ENCODE measurements around the gene LUZP2.
"Not testable (repeated sequence)": the region's sequence is repeated elsewhere in the genome, so short reads cannot be mapped to it uniquely, and the experiment has no call there.

The LUZP2 gene

GRCh38 chr11:24999929-25000328 lies 503.1 kb downstream of the LUZP2 start:
- H3K27ac ChIP-seq (ENCODE audit: low read depth, low read length); H3K4me1 ChIP-seq (ENCODE audit: control insufficient read depth in 1 of 2, insufficient read depth in 2 of 2, low read length in 2 of 2); H3K27me3 ChIP-seq (ENCODE audit: control insufficient read depth in 1 of 2, insufficient read depth in 2 of 2, low read length in 2 of 2); H3K9ac ChIP-seq (ENCODE audit: low read depth in 1 of 2, low read length in 2 of 2); H3K9me3 ChIP-seq (ENCODE audit: control insufficient read depth in 1 of 2, low read length in 2 of 2); H3K4me3 ChIP-seq (ENCODE audit: low read depth in 1 of 2, low read length in 2 of 2); H3K36me3 ChIP-seq (ENCODE audit: control insufficient read depth in 1 of 2, insufficient read depth in 2 of 2, low read length in 2 of 2): not testable (repeated sequence)

DNA sequence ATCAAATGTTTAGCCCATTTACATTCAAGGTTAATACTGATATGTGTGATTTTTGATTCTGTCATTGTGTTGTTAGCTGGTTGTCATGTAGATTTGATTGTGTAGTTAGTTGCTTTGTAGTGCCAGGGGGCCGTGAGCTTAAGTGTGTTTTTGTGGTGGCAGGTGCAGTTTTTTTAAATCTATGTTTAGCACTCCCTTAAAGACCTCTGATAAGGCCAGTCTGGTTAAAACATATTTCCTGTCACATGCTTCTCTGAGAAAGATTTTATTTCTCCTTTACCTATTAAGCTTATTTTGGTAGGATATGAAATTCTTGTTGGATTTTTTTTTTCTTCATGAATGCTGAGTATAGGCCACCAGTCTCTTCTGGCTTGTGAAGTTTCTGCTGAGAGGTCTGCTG lies 540.6 kb downstream of the LUZP2 start:
- no peak overlapping the region for H3K9ac ChIP-seq (ENCODE audit: low read depth in 1 of 2, low read length in 2 of 2)
- H3K36me3 ChIP-seq (ENCODE audit: control insufficient read depth in 1 of 2, insufficient read depth in 2 of 2, low read length in 2 of 2), result no peaks in the 10 kb centered on the region
- H3K9me3 ChIP-seq (ENCODE audit: control insufficient read depth in 1 of 2, low read length in 2 of 2), result no peaks in the 10 kb centered on the region
- no peaks in the 10 kb centered on the region for H3K27me3 ChIP-seq (ENCODE audit: control insufficient read depth in 1 of 2, insufficient read depth in 2 of 2, low read length in 2 of 2)
- H3K4me1 ChIP-seq (ENCODE audit: control insufficient read depth in 1 of 2, insufficient read depth in 2 of 2, low read length in 2 of 2), result no peaks in the 10 kb centered on the region
- H3K4me3 ChIP-seq (ENCODE audit: low read depth in 1 of 2, low read length in 2 of 2), result no peak overlapping the region
- H3K27ac ChIP-seq (ENCODE audit: low read depth, low read length), result no peak overlapping the region

DNA sequence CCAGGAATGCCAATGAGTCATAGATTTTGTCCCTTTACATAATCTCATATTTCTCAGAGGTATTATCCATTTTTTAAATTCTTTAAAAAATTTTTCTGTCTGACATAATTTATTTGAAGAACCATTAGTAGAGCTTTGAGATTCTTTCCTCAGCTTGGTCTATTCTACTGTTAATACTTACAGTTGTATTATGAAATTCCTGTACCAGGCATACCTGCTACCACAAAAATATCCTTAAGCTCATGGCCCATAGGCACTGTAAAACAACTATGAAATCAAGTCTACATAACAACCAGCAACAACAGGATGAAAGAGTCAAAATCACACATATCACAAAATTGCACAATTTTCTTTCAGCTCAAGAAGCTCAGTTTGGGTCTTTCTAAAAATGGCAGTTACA lies 541.3 kb downstream of the LUZP2 start:
- no peak overlapping the region for H3K4me3 ChIP-seq (ENCODE audit: low read depth in 1 of 2, low read length in 2 of 2)
- no peaks in the 10 kb centered on the region for H3K36me3 ChIP-seq (ENCODE audit: control insufficient read depth in 1 of 2, insufficient read depth in 2 of 2, low read length in 2 of 2)
- H3K4me1 ChIP-seq (ENCODE audit: control insufficient read depth in 1 of 2, insufficient read depth in 2 of 2, low read length in 2 of 2), result no peaks in the 10 kb centered on the region
- no peaks in the 10 kb centered on the region for H3K27me3 ChIP-seq (ENCODE audit: control insufficient read depth in 1 of 2, insufficient read depth in 2 of 2, low read length in 2 of 2)
- H3K9ac ChIP-seq (ENCODE audit: low read depth in 1 of 2, low read length in 2 of 2), result no peak overlapping the region
- no peak overlapping the region for H3K27ac ChIP-seq (ENCODE audit: low read depth, low read length)
- no peaks in the 10 kb centered on the region for H3K9me3 ChIP-seq (ENCODE audit: control insufficient read depth in 1 of 2, low read length in 2 of 2)

DNA sequence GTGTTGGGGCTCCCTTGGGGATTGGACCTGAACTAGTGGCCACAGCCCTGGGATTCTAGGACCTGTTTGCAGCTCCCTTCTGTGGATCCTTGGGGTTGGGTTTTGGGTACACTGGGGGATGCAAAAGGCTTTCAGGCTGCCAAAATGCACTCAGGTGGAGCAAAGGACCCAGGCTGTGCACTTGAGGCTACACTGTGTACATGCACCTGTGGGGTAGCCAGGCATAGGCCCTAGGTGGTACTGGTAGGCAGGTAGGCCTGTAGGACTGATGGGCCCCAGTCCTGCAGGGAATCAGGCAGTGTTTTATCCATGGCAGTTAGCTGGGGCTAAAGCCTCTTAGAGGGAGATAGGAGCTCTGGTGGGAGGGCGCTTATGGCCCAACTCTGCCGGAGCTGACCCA lies 542.3 kb downstream of the LUZP2 start:
- H3K27me3 ChIP-seq (ENCODE audit: control insufficient read depth in 1 of 2, insufficient read depth in 2 of 2, low read length in 2 of 2), result no peaks in the 10 kb centered on the region
- no peak overlapping the region for H3K27ac ChIP-seq (ENCODE audit: low read depth, low read length)
- no peaks in the 10 kb centered on the region for H3K4me1 ChIP-seq (ENCODE audit: control insufficient read depth in 1 of 2, insufficient read depth in 2 of 2, low read length in 2 of 2)
- no peaks in the 10 kb centered on the region for H3K9me3 ChIP-seq (ENCODE audit: control insufficient read depth in 1 of 2, low read length in 2 of 2)
- H3K9ac ChIP-seq (ENCODE audit: low read depth in 1 of 2, low read length in 2 of 2), result no peak overlapping the region
- no peak overlapping the region for H3K4me3 ChIP-seq (ENCODE audit: low read depth in 1 of 2, low read length in 2 of 2)
- no peaks in the 10 kb centered on the region for H3K36me3 ChIP-seq (ENCODE audit: control insufficient read depth in 1 of 2, insufficient read depth in 2 of 2, low read length in 2 of 2)

- Histone ChIP-seq H3K4me1 (ENCODE audit: control insufficient read depth in 1 of 2, insufficient read depth in 2 of 2, low read length in 2 of 2) (no peaks in the 10 kb centered on the region), H3K36me3 (ENCODE audit: control insufficient read depth in 1 of 2, insufficient read depth in 2 of 2, low read length in 2 of 2) (no peaks in the 10 kb centered on the region), H3K27me3 (ENCODE audit: control insufficient read depth in 1 of 2, insufficient read depth in 2 of 2, low read length in 2 of 2) (no peaks in the 10 kb centered on the region), H3K9me3 (ENCODE audit: control insufficient read depth in 1 of 2, low read length in 2 of 2) (no peaks in the 10 kb centered on the region), H3K9ac (ENCODE audit: low read depth in 1 of 2, low read length in 2 of 2) (no peak overlapping the region), H3K27ac (ENCODE audit: low read depth, low read length) (no peak overlapping the region), H3K4me3 (ENCODE audit: low read depth in 1 of 2, low read length in 2 of 2) (no peak overlapping the region)
Measured at GRCh38 chr11:25048632-25049031, 551.8 kb downstream of the LUZP2 start.

GRCh38 chr11:25052844-25053243 lies 556.0 kb downstream of the LUZP2 start:
- Histone ChIP-seq H3K27ac (ENCODE audit: low read depth, low read length) (no peak overlapping the region), H3K36me3 (ENCODE audit: control insufficient read depth in 1 of 2, insufficient read depth in 2 of 2, low read length in 2 of 2) (no peaks in the 10 kb centered on the region), H3K9me3 (ENCODE audit: control insufficient read depth in 1 of 2, low read length in 2 of 2) (no peaks in the 10 kb centered on the region), H3K4me3 (ENCODE audit: low read depth in 1 of 2, low read length in 2 of 2) (no peak overlapping the region), H3K27me3 (ENCODE audit: control insufficient read depth in 1 of 2, insufficient read depth in 2 of 2, low read length in 2 of 2) (no peaks in the 10 kb centered on the region), H3K9ac (ENCODE audit: low read depth in 1 of 2, low read length in 2 of 2) (no peak overlapping the region), H3K4me1 (ENCODE audit: control insufficient read depth in 1 of 2, insufficient read depth in 2 of 2, low read length in 2 of 2) (no peaks in the 10 kb centered on the region)

DNA sequence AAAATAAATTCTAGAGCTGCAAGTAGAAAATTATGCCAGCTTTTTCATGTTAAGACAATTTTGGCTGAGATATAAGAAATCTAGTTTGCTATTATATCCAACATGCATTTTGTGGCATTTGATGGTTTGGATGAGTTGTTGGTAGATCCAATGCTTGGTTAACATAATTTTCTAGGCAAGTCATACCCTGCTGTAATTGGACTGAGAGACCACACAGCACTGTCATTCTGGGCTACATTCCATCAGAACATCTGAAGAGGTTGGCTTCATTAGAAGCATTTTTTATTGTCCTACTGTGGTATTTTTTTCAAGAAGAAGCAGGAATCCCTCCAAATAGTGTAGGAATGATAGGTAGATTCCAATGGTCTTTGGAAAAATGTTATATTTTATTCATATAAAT lies 561.0 kb downstream of the LUZP2 start:
- Histone ChIP-seq H3K27ac (ENCODE audit: low read depth, low read length) (no peak overlapping the region), H3K36me3 (ENCODE audit: control insufficient read depth in 1 of 2, insufficient read depth in 2 of 2, low read length in 2 of 2) (no peaks in the 10 kb centered on the region), H3K9ac (ENCODE audit: low read depth in 1 of 2, low read length in 2 of 2) (no peak overlapping the region), H3K27me3 (ENCODE audit: control insufficient read depth in 1 of 2, insufficient read depth in 2 of 2, low read length in 2 of 2) (no peaks in the 10 kb centered on the region), H3K4me3 (ENCODE audit: low read depth in 1 of 2, low read length in 2 of 2) (no peak overlapping the region), H3K9me3 (ENCODE audit: control insufficient read depth in 1 of 2, low read length in 2 of 2) (no peaks in the 10 kb centered on the region), H3K4me1 (ENCODE audit: control insufficient read depth in 1 of 2, insufficient read depth in 2 of 2, low read length in 2 of 2) (no peaks in the 10 kb centered on the region)

GRCh38 chr11:25065746-25066145 lies 568.9 kb downstream of the LUZP2 start:
- Histone ChIP-seq H3K36me3 (ENCODE audit: control insufficient read depth in 1 of 2, insufficient read depth in 2 of 2, low read length in 2 of 2) (no peaks in the 10 kb centered on the region), H3K4me1 (ENCODE audit: control insufficient read depth in 1 of 2, insufficient read depth in 2 of 2, low read length in 2 of 2) (no peaks in the 10 kb centered on the region), H3K4me3 (ENCODE audit: low read depth in 1 of 2, low read length in 2 of 2) (no peak overlapping the region), H3K9ac (ENCODE audit: low read depth in 1 of 2, low read length in 2 of 2) (no peak overlapping the region), H3K27me3 (ENCODE audit: control insufficient read depth in 1 of 2, insufficient read depth in 2 of 2, low read length in 2 of 2) (no peaks in the 10 kb centered on the region), H3K9me3 (ENCODE audit: control insufficient read depth in 1 of 2, low read length in 2 of 2) (peaks cover 0 to 6% of the 10 kb centered on the region in 2 donors), H3K27ac (ENCODE audit: low read depth, low read length) (no peak overlapping the region)

- Histone ChIP-seq H3K36me3 (ENCODE audit: control insufficient read depth in 1 of 2, insufficient read depth in 2 of 2, low read length in 2 of 2) (no peaks in the 10 kb centered on the region), H3K9me3 (ENCODE audit: control insufficient read depth in 1 of 2, low read length in 2 of 2) (peaks cover 0 to 6% of the 10 kb centered on the region in 2 donors), H3K4me3 (ENCODE audit: low read depth in 1 of 2, low read length in 2 of 2) (no peak overlapping the region), H3K9ac (ENCODE audit: low read depth in 1 of 2, low read length in 2 of 2) (no peak overlapping the region), H3K27ac (ENCODE audit: low read depth, low read length) (no peak overlapping the region), H3K27me3 (ENCODE audit: control insufficient read depth in 1 of 2, insufficient read depth in 2 of 2, low read length in 2 of 2) (no peaks in the 10 kb centered on the region), H3K4me1 (ENCODE audit: control insufficient read depth in 1 of 2, insufficient read depth in 2 of 2, low read length in 2 of 2) (no peaks in the 10 kb centered on the region)
Measured at GRCh38 chr11:25066706-25067105, 569.9 kb downstream of the LUZP2 start.

GRCh38 chr11:25068451-25068850 lies 571.6 kb downstream of the LUZP2 start:
- Histone ChIP-seq H3K9ac (ENCODE audit: low read depth in 1 of 2, low read length in 2 of 2) (no peak overlapping the region), H3K4me1 (ENCODE audit: control insufficient read depth in 1 of 2, insufficient read depth in 2 of 2, low read length in 2 of 2) (no peaks in the 10 kb centered on the region), H3K36me3 (ENCODE audit: control insufficient read depth in 1 of 2, insufficient read depth in 2 of 2, low read length in 2 of 2) (no peaks in the 10 kb centered on the region), H3K27ac (ENCODE audit: low read depth, low read length) (no peak overlapping the region), H3K9me3 (ENCODE audit: control insufficient read depth in 1 of 2, low read length in 2 of 2) (peaks cover 0 to 6% of the 10 kb centered on the region in 2 donors), H3K27me3 (ENCODE audit: control insufficient read depth in 1 of 2, insufficient read depth in 2 of 2, low read length in 2 of 2) (no peaks in the 10 kb centered on the region), H3K4me3 (ENCODE audit: low read depth in 1 of 2, low read length in 2 of 2) (no peak overlapping the region)

- no peaks in the 10 kb centered on the region for H3K27me3 ChIP-seq (ENCODE audit: control insufficient read depth in 1 of 2, insufficient read depth in 2 of 2, low read length in 2 of 2)
- H3K27ac ChIP-seq (ENCODE audit: low read depth, low read length), result no peak overlapping the region
- H3K4me3 ChIP-seq (ENCODE audit: low read depth in 1 of 2, low read length in 2 of 2), result no peak overlapping the region
- H3K9me3 ChIP-seq (ENCODE audit: control insufficient read depth in 1 of 2, low read length in 2 of 2), result no peaks in the 10 kb centered on the region
- no peak overlapping the region for H3K9ac ChIP-seq (ENCODE audit: low read depth in 1 of 2, low read length in 2 of 2)
- no peaks in the 10 kb centered on the region for H3K4me1 ChIP-seq (ENCODE audit: control insufficient read depth in 1 of 2, insufficient read depth in 2 of 2, low read length in 2 of 2)
- H3K36me3 ChIP-seq (ENCODE audit: control insufficient read depth in 1 of 2, insufficient read depth in 2 of 2, low read length in 2 of 2), result no peaks in the 10 kb centered on the region
Measured at GRCh38 chr11:25094085-25094802, 597.4 kb downstream of the LUZP2 start.

All from duodenal mucosa (tissue), 2 donors.